H1 (cell line): ENCODE data around the gene FLNC.

Experiments
- GABPA ChIP-seq: IDR thresholded peaks from 2 replicates; pipeline ENCODE4 v1.6.1; 2011; ENCODE audit warnings: mild to moderate bottlenecking, low read length, moderate library complexity, borderline replicate concordance; ENCODE audit not compliant: insufficient read depth
- HDAC6 ChIP-seq: IDR thresholded peaks from one replicate; pipeline ENCODE4 v1.7.1; 2012; ENCODE audit warnings: low read depth, mild to moderate bottlenecking, inconsistent platforms, low read length, moderate library complexity
- JUND ChIP-seq: IDR thresholded peaks from 2 replicates; pipeline ENCODE4 v1.6.1; 2011; ENCODE audit warnings: mild to moderate bottlenecking, improper control_type of control experiment, low read length
- RNF2 ChIP-seq: fragments of 200-900, 300-1000 bp; sonication (generic); IDR thresholded peaks from 2 replicates; pipeline ENCODE4 v1.7.1; 2016; ENCODE audit warnings: borderline replicate concordance, low read depth, mild to moderate bottlenecking, antibody characterized with exemption, low read length; ENCODE audit not compliant: poor library complexity, severe bottlenecking; ENCODE audit errors: missing control alignments

GRCh38 chr7:128841921-128842673 is 11.9 kb downstream of the FLNC start:
- no peak for TF ChIP-seq HDAC6
- TF ChIP-seq RNF2, result no peak
- no peak for TF ChIP-seq GABPA
- TF ChIP-seq JUND, result no peak
